ES-I3 (cell line): ENCODE data around the gene ATP2B2.

Experiments
- H3K36me3 ChIP-seq: 2 replicates; pipeline ENCODE4 v1.6.1; 2013; ENCODE audit warnings: mild to moderate bottlenecking, low read length, control low read depth, moderate library complexity; ENCODE audit not compliant: insufficient read depth
- H3K4me1 ChIP-seq: 2 replicates; pipeline ENCODE4 v1.6.1; 2013; ENCODE audit warnings: mild to moderate bottlenecking, control low read depth, low read length; ENCODE audit not compliant: insufficient read depth
- H3K9ac ChIP-seq: 2 replicates; pipeline ENCODE4 v1.6.1; 2013; ENCODE audit warnings: low read depth, mild to moderate bottlenecking, low read length, moderate library complexity
- H3K9me3 ChIP-seq: 2 replicates; pipeline ENCODE4 v1.6.1; 2013; ENCODE audit warnings: mild to moderate bottlenecking, low read length, moderate library complexity; ENCODE audit not compliant: control insufficient read depth, insufficient read depth

The ATP2B2 gene

DNA sequence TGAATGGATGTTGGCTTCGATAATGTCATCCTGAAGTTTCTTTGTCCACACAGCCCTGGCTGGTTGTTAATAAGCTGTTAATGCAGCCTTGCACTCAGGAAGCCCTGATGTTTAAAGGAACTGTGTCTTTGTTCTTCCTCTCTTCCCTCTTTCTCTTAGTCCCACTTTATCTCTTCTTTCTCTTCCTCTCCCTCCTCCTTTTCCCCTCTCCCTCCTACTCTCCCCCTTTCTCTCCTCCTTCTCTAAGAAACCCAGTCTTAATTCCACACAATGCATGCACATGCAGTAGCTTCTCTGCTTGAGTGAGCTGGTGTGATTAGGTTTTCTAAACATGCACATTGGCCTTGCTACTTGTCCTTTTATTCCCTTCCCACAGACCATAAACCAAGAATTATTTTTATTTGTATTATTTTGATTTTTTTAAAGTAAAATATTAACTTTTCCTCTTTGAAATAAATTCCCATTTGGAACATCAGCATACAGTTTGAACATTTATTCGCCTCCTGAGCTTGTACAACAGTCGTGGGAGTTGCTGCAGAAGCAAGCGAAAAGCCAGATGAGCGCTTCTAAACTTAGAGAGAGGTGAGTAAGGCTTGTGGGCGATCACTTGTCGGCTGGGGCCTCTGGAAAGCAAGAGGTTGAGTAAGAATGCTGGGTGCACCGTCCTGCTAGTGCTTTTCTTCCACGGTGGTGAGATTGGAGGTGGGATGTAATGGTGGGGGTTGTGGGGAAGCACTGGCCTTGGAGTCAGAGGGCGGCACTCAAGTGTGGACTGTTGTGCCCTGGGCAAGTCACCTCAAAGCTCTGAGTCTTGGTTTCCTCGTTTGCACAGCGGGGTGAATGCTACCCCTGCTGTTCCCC, 219.9 kb downstream of the ATP2B2 start:
- Histone ChIP-seq H3K36me3 (peaks cover 6% of the 10 kb centered on the region), H3K9me3 (no peaks in the 10 kb centered on the region), H3K4me1 (peaks cover 19% of the 10 kb centered on the region), H3K9ac (no peak overlapping the region)

- H3K9ac ChIP-seq = no peak overlapping the region
- H3K36me3 ChIP-seq = peaks cover 6% of the 10 kb centered on the region
- peaks cover 15% of the 10 kb centered on the region for H3K4me1 ChIP-seq
- no peaks in the 10 kb centered on the region for H3K9me3 ChIP-seq
These were observed 220.9 kb downstream of the ATP2B2 start for GRCh38 chr3:10284496-10284895.

GRCh38 chr3:10283638-10284037, 221.7 kb downstream of the ATP2B2 start:
- H3K9ac ChIP-seq = no peak overlapping the region
- no peaks in the 10 kb centered on the region for H3K9me3 ChIP-seq
- peaks cover 6% of the 10 kb centered on the region for H3K36me3 ChIP-seq
- peaks cover 15% of the 10 kb centered on the region for H3K4me1 ChIP-seq

- Histone ChIP-seq H3K4me1 (peaks cover 9% of the 10 kb centered on the region; the same call in 1 of the 2 replicates), H3K36me3 (peaks cover 6% of the 10 kb centered on the region)
These were observed 223.4 kb downstream of the ATP2B2 start for GRCh38 chr3:10281951-10282350.

DNA sequence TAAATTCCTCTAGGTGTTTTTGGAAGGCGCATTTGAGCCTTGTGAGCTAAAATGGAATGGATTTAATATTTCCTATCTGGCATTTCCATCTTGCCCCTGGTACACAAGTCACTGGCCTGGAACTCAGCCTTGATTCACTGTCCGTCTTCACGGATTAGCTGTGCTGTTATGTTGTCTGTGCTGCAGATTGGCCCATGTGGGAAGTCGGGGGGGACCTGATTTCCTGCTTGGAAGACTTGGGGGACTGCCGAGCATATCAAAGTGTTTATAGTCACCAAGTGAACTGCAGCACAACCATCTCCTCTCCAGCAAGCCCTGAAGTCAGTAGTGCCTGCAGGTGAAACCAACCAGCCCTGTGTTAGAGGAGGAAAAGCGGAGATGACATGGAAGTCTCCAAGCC, 224.8 kb downstream of the ATP2B2 start:
- Histone ChIP-seq H3K4me1 (no peaks in the 10 kb centered on the region), H3K9me3 (no peaks in the 10 kb centered on the region), H3K9ac (no peak overlapping the region), H3K36me3 (peaks cover 6% of the 10 kb centered on the region)

More at GRCh38 chr3:10281951-10282350, 223.4 kb downstream of the ATP2B2 start:
- no peaks in the 10 kb centered on the region for H3K9me3 ChIP-seq
- H3K9ac ChIP-seq = no peak overlapping the region

- Histone ChIP-seq H3K9ac (no peak overlapping the region), H3K9me3 (no peaks in the 10 kb centered on the region), H3K4me1 (no peaks in the 10 kb centered on the region), H3K36me3 (peaks cover 6% of the 10 kb centered on the region)
These were observed 225.2 kb downstream of the ATP2B2 start for GRCh38 chr3:10280177-10280529.

GRCh38 chr3:10279384-10280176, 225.8 kb downstream of the ATP2B2 start:
- H3K4me1 ChIP-seq = no peaks in the 10 kb centered on the region
- H3K9me3 ChIP-seq = no peaks in the 10 kb centered on the region
- peaks cover 6% of the 10 kb centered on the region for H3K36me3 ChIP-seq
- no peak overlapping the region for H3K9ac ChIP-seq

- Histone ChIP-seq H3K36me3 (peaks cover 6% of the 10 kb centered on the region; the same call in 1 of the 2 replicates), H3K4me1 (no peaks in the 10 kb centered on the region), H3K9ac (no peak overlapping the region)
These were observed 226.9 kb downstream of the ATP2B2 start for GRCh38 chr3:10278501-10278900.

GRCh38 chr3:10277115-10277625, 228.2 kb downstream of the ATP2B2 start:
- no peaks in the 10 kb centered on the region for H3K9me3 ChIP-seq
- H3K9ac ChIP-seq = no peak overlapping the region
- H3K36me3 ChIP-seq = peaks cover 6% of the 10 kb centered on the region; the same call in 1 of the 2 replicates
- no peaks in the 10 kb centered on the region for H3K4me1 ChIP-seq

More at GRCh38 chr3:10278501-10278900, 226.9 kb downstream of the ATP2B2 start:
- no peaks in the 10 kb centered on the region for H3K9me3 ChIP-seq

DNA sequence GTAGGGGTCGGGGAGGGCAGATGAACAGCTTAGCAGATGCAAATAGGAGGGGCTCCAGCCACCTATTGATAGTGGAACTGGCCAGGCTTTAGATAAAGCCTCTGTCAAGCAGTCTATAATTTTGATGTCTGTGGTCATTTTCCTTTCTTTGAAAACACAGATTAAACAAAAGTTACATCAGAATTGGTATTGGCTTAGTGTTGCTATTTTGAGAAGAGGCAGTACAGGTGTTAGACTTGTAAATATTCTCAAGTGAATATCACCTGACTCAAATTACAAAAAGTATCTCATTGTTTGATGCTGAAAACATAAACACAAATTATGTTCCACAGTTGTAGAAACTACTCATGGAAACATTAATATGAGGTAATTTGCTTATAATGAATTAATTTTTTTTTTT, 230.8 kb downstream of the ATP2B2 start:
- Histone ChIP-seq H3K9me3 (no peaks in the 10 kb centered on the region), H3K4me1 (no peaks in the 10 kb centered on the region), H3K9ac (no peak overlapping the region), H3K36me3 (no peaks in the 10 kb centered on the region; the same call in 1 of the 2 replicates)
